Skeletal muscle tissue (tissue), 4 donors: Measurements from ENCODE around the gene HTR6. TPM values are rescaled to one million over a fixed set of nuclear protein-coding genes. Genes with fewer than 3 reads are reported as not detected.

Experiments used
- H3K27ac ChIP-seq: one replicate; pipeline ENCODE4 v1.7.0; 2013; ENCODE audit warnings: mild to moderate bottlenecking, low read depth, low read length, inconsistent platforms
- H3K27me3 ChIP-seq, 3 donors: one replicate each; pipeline ENCODE4 v1.7.0; 2013; ENCODE audit warnings: low read length in 3 of 3; ENCODE audit not compliant: control insufficient read depth in 3 of 3, insufficient read depth in 3 of 3
- H3K36me3 ChIP-seq, 3 donors: one replicate each; pipeline ENCODE4 v1.7.0; 2013; ENCODE audit warnings: low read length in 3 of 3; ENCODE audit not compliant: control insufficient read depth in 3 of 3, insufficient read depth in 3 of 3
- H3K4me1 ChIP-seq, 3 donors: one replicate each; pipeline ENCODE4 v1.7.0; 2013; ENCODE audit warnings: low read length in 3 of 3, mild to moderate bottlenecking in 3 of 3; ENCODE audit not compliant: control insufficient read depth in 3 of 3, insufficient read depth in 3 of 3
- H3K4me3 ChIP-seq, 3 donors: one replicate each; pipeline ENCODE4 v1.7.0; 2013; ENCODE audit warnings: low read length in 3 of 3
- H3K9ac ChIP-seq, 3 donors: one replicate each; pipeline ENCODE4 v1.7.0; 2013; ENCODE audit warnings: low read length in 3 of 3, mild to moderate bottlenecking in 3 of 3, moderate library complexity in 2 of 3, low read depth in 1 of 3
- H3K9me3 ChIP-seq, 3 donors: one replicate each; pipeline ENCODE4 v1.7.0; 2013; ENCODE audit warnings: low read length in 3 of 3; ENCODE audit not compliant: control insufficient read depth in 3 of 3
- total RNA-seq: library from RNA; depleted of rRNA; stranded (reverse); fragments of >200 nt; gene quantifications from one replicate; pipeline ENCODE4 v1.2.3, GENCODE V29; 2014
- donor health status: Osteomylitis.

The HTR6 gene
- total RNA-seq, 1 donor from 2014 or later = not detected

GRCh38 chr1:19706136-19706535, 41.5 kb downstream of the HTR6 start:
- Histone ChIP-seq H3K27me3 (no peaks in the 10 kb centered on the region), H3K27ac (no peak overlapping the region), H3K36me3 (no peaks in the 10 kb centered on the region), H3K9ac (no peak overlapping the region), H3K9me3 (no peaks in the 10 kb centered on the region), H3K4me1 (peaks cover 5 to 9% (median 6%) of the 10 kb centered on the region in 3 donors), H3K4me3 (no peak overlapping the region)

DNA sequence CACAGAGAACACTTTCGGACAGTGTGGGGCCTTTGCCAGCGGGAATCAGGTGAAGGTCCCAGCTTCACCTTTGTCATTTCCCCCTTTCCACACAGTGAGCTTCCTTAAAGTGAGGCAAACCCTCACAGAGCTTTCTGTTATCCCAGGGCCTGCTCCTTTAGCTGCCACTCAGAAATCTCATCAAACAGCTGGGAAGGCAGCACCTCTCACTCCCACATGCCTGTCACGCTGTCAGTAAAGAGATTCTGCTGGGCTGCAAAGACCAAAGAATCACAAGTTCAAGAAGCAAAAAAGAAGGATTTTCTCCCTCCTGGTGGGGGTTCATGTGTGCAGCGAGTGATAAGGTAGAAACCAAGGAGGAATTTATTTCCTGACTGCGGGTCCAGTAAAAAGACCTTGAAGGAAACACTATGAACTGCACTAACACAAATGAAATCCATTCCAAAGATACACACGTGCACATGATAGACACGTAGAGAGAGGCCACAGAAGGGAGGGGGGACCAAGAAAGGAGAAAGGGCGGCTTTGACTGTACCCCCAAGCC, 44.0 kb downstream of the HTR6 start:
- no peaks in the 10 kb centered on the region for H3K9me3 ChIP-seq
- H3K27ac ChIP-seq = no peak overlapping the region
- H3K36me3 ChIP-seq = no peaks in the 10 kb centered on the region
- H3K4me3 ChIP-seq = no peak overlapping the region
- H3K4me1 ChIP-seq = peaks cover 5 to 9% (median 6%) of the 10 kb centered on the region in 3 donors
- H3K9ac ChIP-seq = no peak overlapping the region
- H3K27me3 ChIP-seq = no peaks in the 10 kb centered on the region

DNA sequence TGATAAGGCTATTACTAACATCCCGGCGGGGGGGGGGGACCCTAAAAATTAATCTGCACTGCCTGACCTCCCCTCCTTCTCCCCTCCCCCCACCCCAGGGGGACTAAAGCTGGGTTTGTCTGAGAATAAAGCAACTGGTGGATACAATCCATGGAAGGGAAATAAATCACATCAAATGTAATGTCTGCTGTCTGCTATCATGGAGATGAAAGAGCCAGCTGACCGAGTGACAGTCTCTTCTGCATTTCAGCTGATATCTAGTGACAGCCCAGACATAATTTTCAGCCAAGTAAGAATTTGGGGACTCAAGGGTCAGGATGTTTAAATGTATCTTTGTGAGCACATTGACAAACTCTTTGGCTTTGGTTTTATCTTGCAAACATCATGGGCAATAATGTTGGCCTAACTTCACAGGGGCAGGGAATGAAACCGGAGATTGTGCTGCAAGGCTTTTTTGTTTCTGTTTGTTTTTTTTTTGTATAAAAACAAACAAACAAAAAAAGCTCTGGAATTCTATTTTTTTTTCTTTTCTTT, 44.7 kb downstream of the HTR6 start:
- peaks cover 1 to 6% (median 4%) of the 10 kb centered on the region in 3 donors for H3K4me1 ChIP-seq
- no peak overlapping the region for H3K27ac ChIP-seq
- no peaks in the 10 kb centered on the region for H3K9me3 ChIP-seq
- no peak overlapping the region for H3K9ac ChIP-seq
- H3K27me3 ChIP-seq = no peaks in the 10 kb centered on the region
- no peaks in the 10 kb centered on the region for H3K36me3 ChIP-seq
- H3K4me3 ChIP-seq = no peak overlapping the region

DNA sequence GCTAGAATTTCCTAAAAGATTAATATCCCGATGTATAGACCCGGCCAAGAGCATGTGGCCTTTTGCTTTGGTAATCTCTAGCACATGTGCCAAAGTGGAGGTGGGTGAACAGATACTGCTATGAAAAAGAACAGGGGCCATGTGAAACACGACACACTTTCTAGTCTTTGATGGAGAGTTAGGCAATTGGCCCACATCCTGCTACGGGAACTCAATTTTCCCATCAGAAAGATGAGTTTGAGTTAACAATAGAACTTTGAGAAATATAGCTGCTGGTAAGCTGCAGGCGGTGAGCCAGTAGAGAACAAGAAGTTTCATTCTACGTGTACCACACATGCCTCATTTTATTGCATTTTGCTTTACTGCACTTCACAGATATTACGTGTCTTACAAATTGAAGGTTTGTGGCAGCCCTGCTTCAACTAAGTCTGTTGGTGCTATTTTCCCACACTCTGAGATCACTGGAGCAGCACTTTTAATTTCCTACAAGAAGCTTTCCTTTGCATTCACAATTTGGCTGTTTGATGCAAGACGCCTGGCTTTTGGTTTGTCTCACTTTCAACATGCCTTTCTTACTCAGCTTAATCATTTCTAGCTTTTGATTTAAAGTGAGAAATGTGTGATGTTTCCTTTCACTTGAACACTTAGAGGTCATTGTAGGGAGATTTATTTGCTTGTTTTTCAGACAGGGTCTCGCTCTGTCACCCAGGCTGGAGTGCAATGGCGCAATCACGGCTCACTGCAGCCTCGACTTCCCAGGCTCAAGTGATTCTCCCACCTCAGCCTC, 46.3 kb downstream of the HTR6 start:
- Histone ChIP-seq H3K9me3 (no peaks in the 10 kb centered on the region), H3K4me1 (peaks cover 0 to 4% (median 0%) of the 10 kb centered on the region in 3 donors), H3K9ac (no peak overlapping the region), H3K4me3 (no peak overlapping the region), H3K27ac (no peak overlapping the region), H3K27me3 (no peaks in the 10 kb centered on the region), H3K36me3 (no peaks in the 10 kb centered on the region)

DNA sequence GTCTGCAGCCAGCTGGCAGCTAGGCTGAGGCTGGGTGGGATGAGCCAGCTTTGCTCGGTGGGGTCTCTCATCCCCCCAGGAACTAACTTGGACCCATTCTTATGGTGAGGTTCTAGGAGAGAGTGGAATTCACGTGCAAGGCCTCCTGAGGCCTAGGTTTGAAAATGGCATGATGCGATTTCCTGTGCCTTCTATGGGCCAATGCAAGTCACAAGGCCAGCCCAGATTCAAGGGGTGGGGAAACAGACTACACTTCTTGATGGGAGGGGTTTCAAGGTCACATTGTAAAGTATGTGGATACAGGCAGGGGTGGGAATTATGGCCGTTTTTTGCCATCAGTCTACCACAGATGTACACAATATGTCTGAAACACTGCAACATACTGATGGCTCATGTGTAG, 48.3 kb downstream of the HTR6 start:
- no peak overlapping the region for H3K9ac ChIP-seq

DNA sequence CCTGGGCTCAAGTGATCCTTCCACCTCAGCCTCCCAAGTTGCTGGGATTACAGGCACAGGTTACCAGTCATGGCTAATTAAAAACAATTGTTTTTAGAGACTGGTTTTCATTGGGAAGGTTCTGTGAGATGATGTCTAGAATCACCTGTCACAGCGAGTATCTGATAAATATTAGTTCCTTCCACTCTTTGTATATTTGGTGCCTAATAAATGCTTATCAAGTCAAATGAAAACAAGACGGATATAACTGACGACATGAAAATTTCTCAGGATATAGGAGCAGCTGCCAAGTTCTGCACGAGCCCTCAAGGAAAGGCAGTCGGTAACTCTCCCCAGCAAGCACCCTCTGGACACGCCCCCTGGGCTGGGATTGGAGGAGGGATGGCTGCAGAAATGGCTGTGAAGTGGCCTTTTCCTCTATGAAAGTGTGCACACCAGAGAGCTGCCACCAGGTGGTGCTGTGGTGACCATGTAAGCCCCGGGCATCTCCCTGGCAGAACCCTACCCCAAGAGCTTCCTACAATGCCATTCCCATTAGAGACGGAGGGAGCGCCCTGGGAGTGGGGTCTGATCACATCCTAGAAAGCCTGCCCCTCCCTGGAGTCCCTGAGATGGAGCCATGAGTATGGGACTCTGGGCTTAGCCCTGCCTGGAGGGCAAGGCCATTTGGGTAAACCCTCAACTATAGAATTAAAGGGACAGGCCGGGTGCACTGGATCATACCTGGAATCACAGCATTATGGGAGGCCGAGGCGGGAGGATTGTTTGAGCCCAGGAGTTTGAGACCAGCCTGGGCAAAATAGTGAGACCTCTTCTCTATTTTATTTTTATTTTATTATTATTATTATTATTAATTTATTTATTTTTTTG, 50.9 kb downstream of the HTR6 start:
- no peaks in the 10 kb centered on the region for H3K9me3 ChIP-seq
- no peak overlapping the region for H3K27ac ChIP-seq
- H3K4me3 ChIP-seq = no peak overlapping the region
- peaks cover 0 to 4% (median 0%) of the 10 kb centered on the region in 3 donors for H3K4me1 ChIP-seq
- H3K9ac ChIP-seq = no peak overlapping the region
- no peaks in the 10 kb centered on the region for H3K27me3 ChIP-seq
- no peaks in the 10 kb centered on the region for H3K36me3 ChIP-seq

More for the DNA sequence above, 48.3 kb downstream of the HTR6 start:
- no peaks in the 10 kb centered on the region for H3K36me3 ChIP-seq
- H3K4me3 ChIP-seq = no peak overlapping the region
- H3K27me3 ChIP-seq = no peaks in the 10 kb centered on the region
- H3K4me1 ChIP-seq = peaks cover 0 to 4% (median 0%) of the 10 kb centered on the region in 3 donors
- no peak overlapping the region for H3K27ac ChIP-seq
- H3K9me3 ChIP-seq = no peaks in the 10 kb centered on the region

DNA sequence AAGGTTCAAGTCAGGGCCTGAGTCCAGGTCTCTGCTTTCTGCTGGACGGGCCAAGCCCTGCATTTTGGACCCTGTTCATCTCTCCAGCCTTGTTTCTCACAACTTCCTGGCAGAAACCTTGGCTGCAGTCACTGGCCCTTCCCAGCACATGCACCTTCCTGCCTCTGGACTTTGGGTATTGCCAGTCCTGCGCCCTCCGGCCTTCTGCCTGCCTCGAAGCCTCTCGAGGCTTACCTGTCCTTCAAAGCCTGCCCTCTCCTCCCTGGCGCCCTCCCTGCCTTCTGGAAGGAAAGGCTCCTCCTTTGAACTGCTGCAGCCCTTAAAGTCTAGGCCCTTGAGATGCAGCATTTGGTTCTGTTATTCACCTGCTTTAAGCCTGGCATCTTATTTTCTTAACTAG, 52.8 kb downstream of the HTR6 start:
- peaks cover 0 to 4% (median 0%) of the 10 kb centered on the region in 3 donors for H3K4me1 ChIP-seq
- no peaks in the 10 kb centered on the region for H3K36me3 ChIP-seq
- H3K9ac ChIP-seq = no peak overlapping the region
- H3K27me3 ChIP-seq = no peaks in the 10 kb centered on the region
- H3K27ac ChIP-seq = no peak overlapping the region
- no peaks in the 10 kb centered on the region for H3K9me3 ChIP-seq
- no peak overlapping the region for H3K4me3 ChIP-seq

GRCh38 chr1:19720174-19720573, 55.5 kb downstream of the HTR6 start:
- Histone ChIP-seq H3K4me1 (peaks cover 0 to 4% (median 0%) of the 10 kb centered on the region in 3 donors), H3K36me3 (peaks cover 0 to 2% (median 0%) of the 10 kb centered on the region in 3 donors), H3K27ac (no peak overlapping the region), H3K9me3 (no peaks in the 10 kb centered on the region), H3K9ac (no peak overlapping the region), H3K27me3 (no peaks in the 10 kb centered on the region), H3K4me3 (no peak overlapping the region)

- Histone ChIP-seq H3K36me3 (peaks cover 0 to 3% (median 2%) of the 10 kb centered on the region in 3 donors), H3K27ac (no peak overlapping the region), H3K4me1 (no peaks in the 10 kb centered on the region), H3K27me3 (no peaks in the 10 kb centered on the region), H3K9me3 (no peaks in the 10 kb centered on the region), H3K4me3 (no peak overlapping the region), H3K9ac (no peak overlapping the region)
Measured at GRCh38 chr1:19720973-19721372, 56.3 kb downstream of the HTR6 start.
